T-helper 1 cell (primary cell): ENCODE measurements around the gene ART1.

ENCODE experiments used
- DNase-seq, 5 donors: peaks; one replicate each; pipeline ENCODE4 v3.0.0-alpha.2; 2012 to 2020

Gene ART1

DNA sequence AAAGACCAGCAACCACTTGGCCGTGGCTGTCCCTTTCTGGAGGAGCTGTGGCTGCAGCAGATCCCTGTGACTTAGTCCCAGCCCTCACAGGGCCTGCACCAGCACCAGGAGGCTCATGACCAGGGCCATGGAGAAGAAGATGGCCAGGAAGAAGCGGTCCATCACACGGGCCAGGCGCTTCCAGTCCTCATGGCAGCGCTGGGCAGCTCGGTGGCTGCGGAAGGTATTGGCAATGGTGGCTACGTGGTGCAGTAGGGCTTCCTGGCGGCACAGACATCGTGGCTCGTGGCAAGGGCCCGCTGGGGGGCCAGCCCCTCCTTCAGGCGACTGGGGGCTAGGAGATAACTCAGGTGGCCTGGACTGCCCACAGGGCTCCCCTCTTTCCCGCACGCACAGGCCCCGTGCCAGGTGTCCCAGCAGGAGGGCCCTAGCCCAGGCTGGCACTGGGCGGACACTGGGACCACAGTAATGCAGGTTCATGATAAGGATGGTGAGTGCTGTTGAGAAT, 21.1 kb downstream of the ART1 start:
- DNase-seq: no peak

DNA sequence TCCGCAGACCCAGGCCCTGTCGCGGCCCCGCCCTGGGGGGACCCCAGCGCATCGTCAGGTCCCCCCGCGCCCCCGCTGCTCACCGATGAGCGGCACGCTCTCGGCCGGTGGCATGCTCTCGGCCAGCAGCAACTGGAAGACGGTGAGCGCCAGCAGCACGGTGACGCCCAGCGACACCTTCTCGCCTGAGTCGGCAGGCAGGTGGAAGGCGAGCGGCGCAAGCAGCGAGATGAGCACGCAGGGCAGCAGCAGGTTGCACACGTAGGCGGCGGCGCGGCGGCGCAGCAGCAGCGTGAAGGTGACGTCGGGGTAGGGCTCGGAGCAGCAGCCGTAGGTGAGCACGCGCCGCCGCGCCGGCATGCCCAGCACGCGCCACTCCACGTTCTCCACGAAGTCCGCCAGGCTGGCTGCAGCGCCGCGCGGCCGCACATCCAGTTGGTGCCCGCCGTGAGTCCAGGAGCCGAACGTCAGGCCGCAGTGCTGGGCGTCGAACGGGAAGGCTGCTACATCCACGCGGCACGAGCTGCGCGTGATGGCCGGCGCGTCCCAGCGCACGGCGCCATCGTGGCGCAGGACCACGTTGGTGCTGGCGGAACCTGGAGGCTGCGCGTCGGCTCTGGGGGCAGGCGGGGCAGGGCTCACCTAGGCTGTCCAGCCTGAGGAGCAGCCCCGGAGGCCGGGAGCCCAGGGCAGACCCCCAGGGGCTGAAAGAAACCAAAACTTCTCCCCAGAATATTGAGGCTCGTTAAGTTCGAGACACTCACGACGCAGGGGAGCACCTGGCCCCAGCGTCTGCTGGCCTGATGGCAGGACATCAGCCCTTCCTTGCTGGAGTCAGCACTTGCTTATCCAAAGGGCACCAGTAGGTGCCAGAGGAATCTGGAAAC, 22.5 kb downstream of the ART1 start:
- no peak for DNase-seq

DNA sequence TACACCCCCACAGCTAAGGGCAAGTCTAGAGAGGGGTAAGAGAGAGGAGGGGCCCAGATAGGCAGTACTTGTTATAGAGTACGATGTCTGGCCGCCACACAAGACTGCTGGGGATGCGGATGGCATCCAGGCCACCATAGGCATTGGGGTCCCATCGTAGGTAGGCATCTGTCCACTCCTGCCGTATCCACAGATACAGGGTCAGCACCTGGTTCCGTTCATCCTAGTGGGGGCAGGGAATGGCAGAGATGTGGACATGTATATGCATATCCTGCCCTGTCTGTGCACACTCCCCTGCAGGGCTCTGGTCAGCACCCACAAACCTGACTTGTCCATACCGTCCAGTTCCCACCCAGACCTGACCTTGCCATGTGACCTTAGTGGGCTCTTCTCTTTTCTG, 24.2 kb downstream of the ART1 start:
- DNase-seq: no peak

DNA sequence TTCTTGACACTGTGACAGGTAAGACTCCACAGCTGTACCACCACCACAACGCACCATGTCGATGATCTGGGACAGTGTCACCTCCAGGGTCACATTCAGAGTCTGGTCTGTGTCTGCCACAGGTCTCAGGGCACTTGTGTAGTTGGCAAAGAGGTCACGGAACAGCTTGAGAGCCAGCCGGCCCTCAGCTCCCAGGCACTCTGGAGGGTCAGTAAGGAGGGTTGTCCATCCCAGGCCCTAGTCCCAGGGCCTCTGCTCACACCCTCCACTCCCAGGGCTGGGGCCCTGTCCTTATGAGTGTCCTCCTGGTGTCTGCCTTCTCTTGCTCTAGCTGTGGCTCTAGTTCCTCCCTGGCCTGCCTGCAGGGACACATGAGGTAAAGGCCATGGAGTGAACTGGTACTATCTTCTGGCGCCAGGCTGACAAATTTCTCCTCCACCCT, 24.8 kb downstream of the ART1 start:
- no peak for DNase-seq

DNA sequence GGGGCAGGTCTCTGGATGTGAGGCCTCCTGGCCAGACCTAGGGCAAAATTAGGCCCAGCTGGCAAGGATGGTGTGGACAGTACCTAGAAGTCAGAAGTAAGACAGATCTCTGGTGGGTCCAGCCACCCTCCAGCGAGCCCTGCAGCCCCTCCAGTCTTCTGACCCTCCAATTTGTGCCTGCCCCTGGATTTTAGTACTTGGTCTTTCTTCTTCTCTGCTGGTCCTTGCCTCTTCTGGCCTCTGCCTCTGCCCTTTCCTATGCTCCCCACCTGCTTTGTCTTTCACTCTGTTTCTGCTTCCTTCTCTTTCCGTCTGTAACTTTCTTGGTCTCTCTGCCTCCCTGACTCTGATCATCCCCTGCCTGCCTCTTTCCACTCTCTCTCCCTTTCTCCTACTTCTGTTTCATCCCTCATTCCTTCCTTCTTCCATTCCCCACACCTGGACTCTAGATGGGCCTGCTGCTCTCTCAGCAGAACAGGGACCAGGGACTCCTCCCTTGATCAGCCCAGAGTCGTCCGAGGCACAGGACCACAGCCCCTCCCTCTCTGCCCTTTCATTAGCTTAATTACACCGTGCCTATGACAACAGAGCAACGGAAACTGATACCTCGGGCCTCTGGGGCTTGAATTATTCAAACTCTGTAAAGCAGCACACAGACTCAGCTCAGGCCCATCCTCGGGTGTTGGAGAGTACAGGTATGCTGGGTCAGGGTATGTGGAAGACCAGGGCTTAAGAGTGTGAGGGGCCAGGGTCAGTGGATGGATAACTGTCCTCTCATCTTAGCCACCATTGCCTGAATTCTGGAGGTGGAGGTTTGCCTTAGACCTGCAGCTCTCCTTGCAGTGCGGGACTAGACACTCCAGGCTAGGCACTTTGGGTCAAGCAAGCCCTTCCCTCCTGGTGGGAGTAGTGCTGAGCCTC, 26.7 kb downstream of the ART1 start, which contains the start of gene CHRNA10:
CHRNA10 (minus strand) TSS at position 51 of the 921 bp plus-strand sequence. CDS start 72 bp downstream, outside the sequence.
- no peak for DNase-seq

DNA sequence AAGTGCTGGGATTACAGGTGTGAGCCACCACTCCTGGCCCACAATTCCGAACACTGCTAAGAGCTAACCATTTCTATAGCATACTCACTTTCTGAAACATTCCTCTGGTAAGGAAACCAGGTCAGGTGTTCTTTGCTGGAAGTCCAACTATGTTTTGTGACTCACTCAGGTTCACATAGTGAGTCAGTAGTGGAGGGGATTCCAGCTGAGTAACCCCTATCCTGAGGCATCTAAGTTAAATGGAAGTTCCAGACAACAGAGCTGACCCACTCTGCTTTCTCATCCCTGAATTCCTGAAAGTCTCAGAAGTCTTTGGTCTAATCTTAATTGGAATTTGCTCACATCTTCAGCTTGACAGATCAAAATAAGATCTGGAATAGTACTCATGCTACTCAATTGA, 29.3 kb downstream of the ART1 start:
- DNase-seq: no peak

DNA sequence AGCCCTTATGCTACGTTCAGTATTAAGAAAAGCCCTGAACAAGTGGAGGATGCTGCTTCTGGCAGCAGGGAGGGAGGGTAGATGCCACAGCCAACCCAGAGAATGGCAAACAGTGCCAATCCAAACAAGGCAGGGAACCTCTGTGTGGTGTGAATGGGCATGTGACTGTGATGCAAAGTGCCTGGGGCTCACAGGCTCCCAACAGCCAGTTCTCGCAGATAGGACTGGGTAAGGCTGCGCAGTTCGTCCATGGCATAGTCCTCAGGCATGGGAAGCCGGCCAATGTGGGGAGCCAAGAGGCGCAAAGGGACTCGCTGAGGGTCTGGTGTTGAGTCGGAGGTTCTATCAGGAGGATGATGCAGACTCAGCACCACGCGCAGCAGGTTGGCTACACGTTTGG, 31.0 kb downstream of the ART1 start:
- no peak for DNase-seq

DNA sequence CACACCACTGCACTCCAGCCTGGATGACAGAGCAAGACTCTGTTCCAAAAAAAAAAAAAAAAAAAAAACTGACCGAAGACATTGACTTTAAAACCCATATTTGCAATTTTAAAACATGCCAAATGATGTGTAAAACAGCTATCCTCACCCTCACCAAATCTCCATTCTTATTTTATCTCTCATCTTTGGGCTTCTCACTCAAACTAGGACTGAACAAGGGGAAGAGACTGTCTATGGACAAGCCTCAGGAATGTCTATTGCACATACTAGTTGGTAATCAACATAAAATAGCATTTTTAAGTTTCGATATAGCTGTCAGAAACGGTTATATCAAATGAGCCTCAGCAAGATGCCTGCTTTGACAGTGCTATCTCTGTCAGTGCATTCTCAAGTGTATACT, 34.1 kb downstream of the ART1 start:
- no peak for DNase-seq

DNA sequence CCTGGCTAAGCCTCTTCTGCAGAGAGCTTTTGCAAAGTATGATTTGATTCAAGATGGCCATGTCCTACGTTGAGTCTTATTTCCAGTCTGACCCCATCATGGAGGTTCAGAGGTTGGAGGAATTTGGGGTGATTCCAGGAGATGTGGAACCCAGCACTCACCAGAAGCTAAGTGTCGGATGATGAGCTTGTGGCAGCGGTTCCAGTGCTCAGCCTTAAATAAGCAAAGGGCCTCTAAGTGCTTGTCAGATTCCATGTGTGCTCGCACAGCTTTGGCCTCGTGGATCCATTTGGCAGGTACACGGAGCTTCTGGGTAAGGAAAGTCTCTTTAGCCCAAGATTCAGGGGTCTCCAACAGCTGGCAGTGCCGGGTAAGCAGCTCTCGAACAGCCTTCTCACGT, 38.1 kb downstream of the ART1 start:
- DNase-seq: no peak

DNA sequence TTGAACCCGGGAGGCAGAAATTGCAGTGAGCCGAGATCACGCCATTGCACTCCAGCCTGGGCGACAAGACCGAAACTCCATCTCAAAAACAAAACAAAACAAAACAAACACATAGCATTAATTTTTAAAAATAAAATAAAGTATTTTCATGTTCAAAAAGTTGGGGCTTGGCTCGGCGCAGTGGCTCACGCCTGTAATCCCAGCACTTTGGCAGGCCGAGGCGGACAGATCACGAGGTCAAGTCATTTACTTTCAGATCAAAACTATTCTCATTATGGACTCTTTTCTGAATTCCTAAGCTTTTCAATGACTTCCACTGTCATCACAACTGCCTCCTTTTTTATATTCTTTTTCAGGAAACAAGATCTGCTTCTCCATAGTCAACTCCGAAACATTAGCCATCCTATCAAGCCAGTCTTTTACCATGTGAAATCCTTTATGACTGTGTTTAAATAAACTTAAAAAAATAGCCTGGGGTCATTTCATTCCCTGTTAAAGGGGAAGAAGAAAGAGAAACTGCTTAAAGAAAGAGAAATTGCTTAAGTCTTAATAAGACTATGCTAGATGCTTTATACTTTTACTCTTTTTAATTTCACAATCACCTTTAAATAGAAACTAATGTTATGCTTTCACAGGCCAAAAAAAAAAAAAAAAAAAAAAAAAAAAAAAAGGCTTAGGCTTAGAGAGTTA, 39.3 kb downstream of the ART1 start:
- no peak for DNase-seq

DNA sequence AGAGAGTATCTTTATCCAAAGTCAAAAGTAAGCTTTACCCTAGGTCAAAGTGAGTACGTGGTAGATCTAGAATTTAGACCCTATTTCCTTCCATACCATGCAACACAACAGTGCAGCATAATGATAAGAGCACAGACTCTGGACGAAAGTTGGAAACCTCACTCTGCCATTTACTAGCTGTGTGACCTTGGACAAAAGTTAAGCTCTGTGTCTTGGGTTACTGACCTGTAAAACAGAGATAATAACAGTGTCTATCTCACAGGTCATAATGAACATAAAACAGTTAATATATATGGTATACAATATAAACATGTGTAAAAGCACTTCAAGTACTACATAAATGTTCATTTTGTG, 39.9 kb downstream of the ART1 start:
- no peak for DNase-seq

DNA sequence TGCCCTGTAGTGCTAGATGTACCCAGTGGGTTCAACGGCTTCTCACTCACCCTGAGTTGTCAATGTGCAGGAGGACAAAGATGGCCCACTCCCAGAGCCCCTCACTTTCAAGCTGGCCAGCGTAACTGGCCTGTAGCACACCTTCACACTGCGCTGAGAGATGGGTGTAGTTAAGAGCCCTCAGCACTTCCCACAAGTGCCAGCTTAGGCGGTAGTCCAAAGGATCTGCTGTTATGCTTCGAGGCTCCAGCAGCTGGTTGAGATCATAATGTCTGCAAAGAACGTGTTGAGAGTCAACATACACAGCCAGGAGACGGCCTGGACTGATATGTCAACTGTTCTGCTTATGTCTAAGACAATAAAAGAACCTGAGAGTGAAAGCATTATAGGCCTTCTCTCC, 41.0 kb downstream of the ART1 start:
- no peak for DNase-seq

DNA sequence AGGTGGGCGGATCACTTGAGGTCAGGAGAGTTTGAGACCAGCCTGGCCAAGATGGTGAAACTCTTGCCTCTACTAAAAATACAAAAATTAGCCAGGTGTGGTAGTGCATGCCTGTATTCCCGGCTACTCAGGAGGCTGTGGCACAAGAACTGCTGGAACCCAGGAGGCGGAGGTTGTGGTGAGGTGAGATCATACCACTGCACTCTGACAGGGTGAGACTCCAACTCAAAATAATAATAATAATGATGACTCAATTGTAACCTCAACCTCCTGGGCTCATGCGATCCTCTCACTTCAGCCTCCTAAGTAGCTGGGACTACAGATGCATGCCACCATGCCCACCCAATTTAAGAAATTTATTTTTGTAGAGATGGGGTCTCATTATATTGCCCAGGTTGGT, 41.8 kb downstream of the ART1 start:
- DNase-seq: no peak

DNA sequence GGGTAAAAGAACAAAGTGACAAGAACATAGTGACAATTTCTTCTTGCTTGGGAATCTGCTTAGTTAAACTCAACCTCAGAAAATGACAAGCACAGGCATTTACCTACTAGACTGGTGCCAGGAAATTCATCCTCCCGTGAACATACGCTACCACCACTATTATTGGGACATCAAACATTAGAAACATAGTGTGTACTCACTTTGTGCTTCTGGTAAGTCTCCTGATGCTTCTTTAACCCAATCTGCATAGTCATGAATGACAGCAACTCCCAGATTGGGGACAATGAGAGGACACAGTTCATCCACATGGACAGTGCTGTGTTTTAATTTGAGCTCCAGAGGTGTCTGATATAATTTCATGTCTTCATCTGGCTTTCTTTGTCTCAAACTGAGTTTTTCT, 55.5 kb downstream of the ART1 start:
- DNase-seq: no peak

DNA sequence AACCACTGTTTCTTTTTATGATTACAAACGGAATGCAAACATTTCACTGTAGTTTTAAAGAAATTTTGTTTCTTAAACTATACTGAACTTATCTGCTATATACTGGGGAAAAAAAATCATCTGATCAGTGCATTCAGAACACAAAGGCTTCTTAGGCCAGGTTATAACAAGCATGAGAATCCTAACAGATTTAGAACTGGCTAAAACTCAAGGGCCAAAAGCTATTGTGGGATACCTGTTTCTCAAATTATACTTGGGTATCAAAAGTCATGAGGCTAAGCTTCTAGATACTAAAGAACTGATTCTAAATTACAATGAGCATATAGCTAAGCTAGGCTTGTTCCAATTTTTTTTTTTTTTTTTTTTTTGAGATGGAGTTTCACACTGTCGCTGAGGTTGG, 56.0 kb downstream of the ART1 start:
- no peak for DNase-seq

DNA sequence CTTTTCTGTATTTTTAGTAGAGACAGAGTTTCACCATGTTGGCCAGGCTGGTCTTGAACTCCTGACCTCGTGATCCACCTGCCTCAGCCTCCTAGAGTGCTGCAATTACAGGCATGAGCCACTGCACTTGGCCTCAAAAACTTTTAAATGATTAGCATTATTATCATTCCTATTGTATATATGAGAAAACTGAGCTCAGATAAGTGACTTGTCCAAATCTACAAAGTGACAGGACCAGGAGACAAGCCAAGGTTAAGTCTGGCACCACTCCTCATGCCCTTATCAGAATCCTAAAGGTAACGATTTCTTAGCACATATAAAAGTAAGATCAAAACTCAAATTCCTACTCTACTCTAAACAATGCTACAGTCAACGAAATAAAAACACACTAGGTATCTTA, 58.5 kb downstream of the ART1 start:
- no peak for DNase-seq

DNA sequence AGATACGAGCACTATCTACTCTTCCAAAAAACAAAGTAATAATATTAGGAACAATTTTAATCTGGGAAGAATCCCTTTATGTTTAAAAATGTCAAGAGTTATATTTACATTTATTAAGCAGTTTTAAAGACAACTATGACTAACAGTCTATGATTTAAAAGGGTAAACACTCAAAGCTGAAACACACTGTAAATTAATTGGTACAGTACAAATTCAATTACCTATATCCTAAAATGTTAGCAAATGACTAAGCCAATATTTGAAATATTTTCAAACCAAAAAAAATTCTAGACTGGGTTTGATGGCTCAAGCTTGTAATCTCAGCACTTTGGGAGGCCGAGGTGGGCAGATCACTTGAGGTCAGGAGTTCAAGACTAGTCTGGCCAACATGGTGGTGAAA, 62.2 kb downstream of the ART1 start:
- no peak for DNase-seq

DNA sequence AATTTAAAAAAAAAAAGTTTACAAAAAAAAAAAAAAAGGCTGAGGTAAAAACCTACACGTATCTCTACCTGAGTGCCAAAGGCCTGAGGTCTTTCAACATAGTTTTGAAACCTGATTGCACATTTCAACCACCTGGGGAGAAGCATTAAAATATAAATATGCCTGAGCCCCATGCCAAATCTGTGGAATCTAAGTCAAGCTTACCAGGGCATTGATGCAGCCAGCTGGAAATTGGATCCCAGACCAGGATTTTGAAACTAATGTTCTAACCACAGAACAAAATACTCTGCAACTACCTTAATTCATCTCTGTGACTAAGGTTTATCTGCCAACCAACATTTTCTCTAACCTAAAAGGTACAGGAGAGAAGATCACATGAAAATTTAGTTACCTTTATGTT, 65.0 kb downstream of the ART1 start:
- no peak for DNase-seq

DNA sequence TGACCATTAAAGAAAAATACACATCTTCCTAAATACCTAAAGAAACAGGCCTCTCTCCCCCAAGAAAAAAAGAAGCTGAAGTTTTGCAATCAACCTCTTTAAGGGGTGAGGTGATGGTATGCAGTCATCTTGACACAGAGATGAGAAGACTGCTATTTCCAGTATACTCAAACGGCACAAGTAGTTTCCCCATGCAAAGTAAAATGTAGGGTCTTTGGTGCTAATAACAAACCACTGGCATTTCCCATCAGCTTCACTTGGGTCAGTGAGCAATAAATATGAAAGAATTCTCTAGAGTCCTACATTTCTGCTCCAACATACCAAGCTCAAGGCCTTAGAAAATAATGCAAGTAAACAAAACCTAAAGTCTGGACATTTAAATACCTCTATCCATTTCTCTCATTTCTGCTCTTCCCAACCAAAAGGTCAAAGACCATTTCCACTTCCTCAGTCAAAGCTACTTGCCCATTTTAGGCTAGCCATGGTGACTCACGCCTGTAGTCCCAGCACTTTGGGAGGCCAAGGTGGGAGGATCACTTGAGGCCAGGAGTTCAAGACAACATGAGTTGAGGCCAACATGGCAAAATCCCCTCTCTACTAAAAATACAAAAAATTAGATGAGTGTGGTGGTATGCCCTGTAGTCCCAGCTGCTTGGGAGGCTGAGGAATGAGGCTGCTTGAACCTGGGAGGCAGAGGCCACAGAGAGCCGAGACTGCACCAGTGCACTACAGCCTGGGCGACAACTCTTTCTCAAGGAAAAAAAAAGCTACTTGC, 65.7 kb downstream of the ART1 start:
- DNase-seq: no peak

DNA sequence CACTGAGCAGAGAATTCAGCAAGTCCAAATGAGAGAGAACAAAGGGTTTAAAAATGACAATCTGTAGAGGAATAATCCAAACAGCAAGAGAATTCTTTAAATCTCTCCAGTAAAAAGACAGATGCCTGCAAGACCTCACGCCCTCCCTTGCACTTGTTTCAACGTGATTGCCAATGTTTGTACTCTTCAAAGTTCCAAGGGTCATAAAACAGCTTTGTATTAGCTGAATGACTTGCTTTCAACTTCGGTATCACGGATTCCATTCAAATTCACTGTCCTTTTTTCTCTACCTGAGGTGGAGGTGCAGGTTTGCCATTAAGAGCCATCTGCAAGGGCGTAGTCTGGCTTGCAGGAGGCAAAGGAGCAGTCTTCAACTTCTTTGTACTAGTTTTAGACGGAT, 67.3 kb downstream of the ART1 start:
- DNase-seq: no peak
